Omental fat pad (tissue), 4 donors: ENCODE data around the gene AAMP. TPM values are rescaled to one million over a fixed set of nuclear protein-coding genes. Genes with fewer than 3 reads are reported as not detected.

Source experiments
- ATAC-seq: fragments of 150-250 bp; one replicate; pipeline ENCODE4 v1.9.1; 2016; ENCODE audit warnings: mild to moderate bottlenecking, moderate library complexity; ENCODE audit not compliant: low FRiP score
- DNase-seq: peaks from one replicate; pipeline ENCODE4 v3.0.0-alpha.2; 2019; ENCODE audit warnings: low spot score
- CTCF ChIP-seq, 3 donors: fragments of 450-650 bp; IDR thresholded peaks; one replicate each; pipeline ENCODE4 v1.5.1; 2016 to 2017; ENCODE audit warnings: antibody characterized with exemption in 3 of 3, mild to moderate bottlenecking in 3 of 3, moderate library complexity in 2 of 3
- total RNA-seq, 4 donors: library from RNA; depleted of rRNA; stranded (reverse); fragments of >200 nt; gene quantifications; one replicate each; pipeline ENCODE4 v1.1.0, GENCODE V29; 2016

AAMP gene
- total RNA-seq, 4 donors from 2014 or later = 122 to 165 (median 140) TPM

GRCh38 chr2:218280260-218280870, 10.4 kb upstream of the AAMP start:
- ATAC-seq (no peak), DNase-seq (no peak)
- TF ChIP-seq CTCF (IDR thresholded peaks at IDR 0.05) = no peak

GRCh38 chr2:218278531-218279360, 8.8 kb upstream of the AAMP start:
- TF ChIP-seq CTCF (IDR thresholded peaks at IDR 0.05) = no peak
- ATAC-seq (no peak), DNase-seq (no peak)

GRCh38 chr2:218277921-218278320, 8.0 kb upstream of the AAMP start:
- no peak for TF ChIP-seq CTCF (IDR thresholded peaks at IDR 0.05)
- ATAC-seq (no peak), DNase-seq (no peak)

GRCh38 chr2:218276986-218277755, 7.2 kb upstream of the AAMP start:
- DNase-seq (no peak), ATAC-seq (no peak)

GRCh38 chr2:218275371-218276072, 5.6 kb upstream of the AAMP start:
- DNase-seq (no peak), ATAC-seq (no peak)
- TF ChIP-seq CTCF (IDR thresholded peaks at IDR 0.05) = no peak

More at GRCh38 chr2:218276986-218277755, 7.2 kb upstream of the AAMP start:
- no peak for TF ChIP-seq CTCF (IDR thresholded peaks at IDR 0.05)

GRCh38 chr2:218274586-218274985, 4.6 kb upstream of the AAMP start:
- no peak for DNase-seq
- no peak for ATAC-seq
- TF ChIP-seq CTCF (IDR thresholded peaks at IDR 0.05) = no peak
